NCI-H82 (cell line): ENCODE results near the gene CGNL1.

ENCODE experiments used
- DNase-seq: peaks from one replicate; lab custom pipeline; 2025; lab: John Stamatoyannopoulos, UW

CGNL1 gene

DNA sequence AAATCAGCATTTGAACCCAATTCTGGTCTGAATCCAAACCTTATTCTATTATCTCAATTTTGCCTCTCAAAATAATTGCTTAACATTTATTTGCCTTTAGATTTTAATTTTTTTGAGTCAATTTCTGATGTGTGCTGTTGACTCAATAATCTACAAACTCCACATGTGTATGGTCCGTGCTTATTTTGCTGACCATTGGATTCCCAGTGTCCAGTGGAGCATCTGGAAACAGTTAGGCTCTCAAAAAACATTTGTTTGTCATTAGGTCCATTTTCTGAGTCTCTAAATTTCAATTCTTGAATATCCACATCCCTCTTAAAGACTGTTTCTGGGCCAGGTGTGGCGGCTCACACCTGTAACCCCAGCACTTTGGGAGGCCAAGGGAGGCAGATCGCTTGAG, 196.2 kb downstream of the CGNL1 start:
- DNase-seq, result no peak

GRCh38 chr15:57573151-57573550, 196.8 kb downstream of the CGNL1 start:
- no peak for DNase-seq

DNA sequence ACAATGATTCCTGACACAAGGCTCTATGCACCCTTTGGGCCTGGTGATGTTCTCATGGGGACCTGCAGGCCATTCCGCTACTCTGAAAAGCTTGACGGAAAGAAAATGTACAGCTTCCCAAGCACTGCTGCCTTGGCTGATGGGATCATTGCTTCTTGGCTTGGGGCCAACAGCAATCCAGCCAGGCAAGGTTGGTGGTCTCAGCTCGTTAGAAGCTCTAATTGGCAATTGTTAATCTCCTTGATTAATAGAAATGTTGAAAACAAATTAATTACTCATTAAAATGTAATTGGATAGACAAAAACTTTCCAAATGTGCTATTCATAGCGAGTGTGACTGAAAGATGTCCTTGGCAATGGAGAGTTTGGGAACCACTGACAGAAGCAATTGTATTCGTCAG, 199.1 kb downstream of the CGNL1 start:
- DNase-seq, result peak; percentile 43

- no peak for DNase-seq
Measured at GRCh38 chr15:57578288-57578900, 202.1 kb downstream of the CGNL1 start.

GRCh38 chr15:57580428-57580827, 204.1 kb downstream of the CGNL1 start:
- DNase-seq, result no peak

- DNase-seq, result peak; percentile 48
Measured at GRCh38 chr15:57580866-57581265, 204.6 kb downstream of the CGNL1 start.

GRCh38 chr15:57582090-57582489, 205.8 kb downstream of the CGNL1 start:
- DNase-seq, result no peak

DNA sequence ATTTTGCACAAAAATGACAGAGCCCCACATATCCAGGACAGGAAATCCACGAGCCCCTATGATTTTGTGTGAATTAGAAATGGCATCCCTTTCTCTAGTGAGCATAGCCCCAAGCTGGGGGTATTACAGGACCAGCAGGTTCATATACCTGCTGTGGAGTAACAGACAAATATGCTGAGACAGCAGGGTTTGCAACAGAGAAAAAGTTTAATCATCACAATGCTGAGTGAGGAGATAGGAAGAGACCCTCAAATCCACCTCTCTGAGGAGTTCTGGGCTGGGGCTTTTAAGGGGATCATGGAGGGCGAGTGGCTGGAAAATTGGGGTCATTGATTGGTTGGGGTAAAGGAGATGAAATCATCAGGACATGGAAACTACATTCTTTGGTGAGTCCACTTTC, 207.0 kb downstream of the CGNL1 start:
- no peak for DNase-seq

GRCh38 chr15:57583720-57584119, 207.4 kb downstream of the CGNL1 start:
- no peak for DNase-seq

DNA sequence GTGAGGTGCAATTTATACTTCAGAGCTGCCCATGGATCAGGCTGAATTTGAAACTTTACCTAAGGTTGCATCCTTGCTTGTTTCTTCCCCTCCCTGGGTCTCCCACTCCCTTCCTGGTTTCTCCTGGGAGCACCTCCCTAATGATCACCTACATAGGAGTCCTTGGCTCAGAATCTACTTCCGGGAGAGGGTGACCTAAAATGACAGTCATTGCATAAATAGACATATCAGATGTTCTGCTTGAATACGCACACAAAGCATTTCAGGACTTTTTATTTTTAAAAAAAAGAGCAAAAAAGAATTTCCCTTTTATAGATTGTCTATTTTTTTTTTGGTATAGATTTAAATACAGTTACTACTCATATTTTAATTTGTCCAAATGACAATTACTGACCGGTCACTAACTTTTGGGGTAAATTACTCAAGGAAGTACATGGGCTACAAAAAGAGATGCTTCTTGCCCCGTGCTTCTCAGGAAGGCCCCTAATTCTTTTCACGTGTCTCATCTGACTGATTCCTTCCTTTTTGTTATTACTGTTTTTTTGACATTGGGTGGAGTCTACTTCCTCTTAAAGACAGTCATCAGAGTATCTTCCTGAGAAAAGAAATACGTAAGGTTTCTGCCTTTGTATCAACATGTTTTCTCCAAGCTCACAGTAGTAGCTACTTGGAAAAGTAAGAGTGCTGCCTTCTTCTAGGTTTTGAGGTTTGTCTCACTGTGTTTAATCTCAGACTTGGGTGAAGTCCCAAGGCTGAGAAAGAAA, 210.5 kb downstream of the CGNL1 start:
- no peak for DNase-seq

DNA sequence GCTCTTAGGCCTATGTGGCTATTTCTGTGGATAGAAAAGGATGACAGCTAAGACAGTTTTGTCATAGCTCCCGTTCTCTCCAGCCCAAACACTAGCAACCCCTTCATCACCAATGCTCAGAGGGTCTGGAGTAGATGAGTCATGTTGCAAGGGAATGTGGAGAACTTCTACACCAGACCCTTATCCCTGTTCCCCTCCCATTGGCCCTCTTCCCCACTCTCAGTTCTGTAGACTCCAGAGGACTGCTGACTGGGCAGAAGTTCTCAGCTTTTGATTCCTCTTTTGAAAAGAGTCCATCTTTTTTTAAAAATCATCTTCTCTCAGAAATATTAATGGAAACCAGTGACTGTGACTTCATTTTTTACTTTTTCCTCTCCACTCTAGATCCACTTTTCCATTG, 213.0 kb downstream of the CGNL1 start:
- DNase-seq, result no peak

GRCh38 chr15:57589754-57590153, 213.4 kb downstream of the CGNL1 start:
- no peak for DNase-seq

- DNase-seq, result no peak
Measured at GRCh38 chr15:57591237-57591821, 215.0 kb downstream of the CGNL1 start.

DNA sequence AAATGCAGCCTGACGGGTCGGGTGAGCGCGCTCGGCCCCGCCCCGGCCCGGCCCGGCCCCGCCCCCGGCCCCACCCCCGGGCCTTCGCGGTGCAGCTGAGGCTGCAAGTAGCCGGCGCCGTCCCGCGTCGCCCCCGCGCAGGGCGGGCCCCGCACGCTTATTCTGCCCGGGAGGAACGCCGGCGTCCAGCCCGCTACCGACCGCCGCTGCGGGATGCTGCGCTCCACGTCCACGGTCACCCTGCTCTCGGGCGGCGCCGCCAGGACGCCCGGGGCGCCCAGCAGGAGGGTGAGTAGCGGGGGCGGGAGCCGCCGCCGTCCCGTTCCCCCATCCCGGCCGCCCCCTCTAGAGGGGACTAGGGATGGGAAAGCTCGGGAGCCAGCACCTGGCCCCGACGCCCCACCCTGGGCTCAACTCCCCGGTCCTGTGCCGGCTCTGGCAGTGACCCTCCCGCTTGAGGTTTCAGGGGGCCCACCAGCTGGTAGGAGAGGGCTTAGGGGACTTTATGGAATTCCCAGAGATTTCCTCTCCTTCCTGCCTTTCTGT, 215.6 kb downstream of the CGNL1 start, which contains the start of gene MYZAP:
Gene MYZAP (plus strand): TSS at position 83 of the 546 bp plus-strand sequence. CDS start 131 bp downstream, at position 214.
- peak; percentile 32 for DNase-seq

DNA sequence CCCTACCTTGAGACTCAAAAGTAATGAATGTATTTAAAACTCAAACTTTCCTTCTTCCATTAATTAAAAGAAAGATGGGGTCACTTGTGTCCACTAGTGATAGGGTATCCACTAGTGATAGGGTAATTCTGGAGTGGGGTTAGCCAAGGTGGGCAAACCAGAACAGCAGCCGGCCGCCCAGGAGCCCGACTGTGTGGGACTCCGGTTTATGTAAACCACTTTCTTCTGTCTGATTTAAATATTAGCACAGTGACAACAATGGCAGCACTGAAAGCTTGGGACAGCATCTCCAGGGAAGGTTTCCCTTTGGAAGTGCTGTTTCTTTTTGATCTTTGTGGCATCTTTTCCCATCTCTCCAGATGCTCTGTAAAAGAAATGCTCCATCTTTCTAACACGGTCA, 216.1 kb downstream of the CGNL1 start:
- DNase-seq, result no peak

GRCh38 chr15:57592836-57593420, 216.6 kb downstream of the CGNL1 start:
- no peak for DNase-seq

DNA sequence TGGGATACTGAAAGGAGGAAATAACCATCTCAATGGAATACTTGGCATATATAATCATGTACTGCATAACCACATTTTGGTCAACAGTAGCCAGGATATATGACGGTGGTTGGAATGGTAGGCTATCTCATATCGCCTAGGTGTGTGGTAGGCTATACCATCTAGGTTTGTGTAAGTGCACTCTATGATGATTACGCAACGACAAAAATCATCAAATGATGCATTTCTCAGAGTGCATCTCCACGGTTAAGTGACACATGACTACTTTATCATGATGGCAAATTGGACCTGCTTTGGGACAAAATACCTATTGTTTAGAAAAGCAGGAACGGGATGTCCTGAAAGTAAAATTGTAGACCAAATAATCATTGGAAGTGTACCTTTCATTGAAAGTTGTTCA, 218.2 kb downstream of the CGNL1 start:
- DNase-seq, result no peak

- DNase-seq, result no peak
Measured at GRCh38 chr15:57595011-57595866, 218.9 kb downstream of the CGNL1 start.

- DNase-seq, result no peak
Measured at GRCh38 chr15:57596301-57596855, 220.1 kb downstream of the CGNL1 start.

DNA sequence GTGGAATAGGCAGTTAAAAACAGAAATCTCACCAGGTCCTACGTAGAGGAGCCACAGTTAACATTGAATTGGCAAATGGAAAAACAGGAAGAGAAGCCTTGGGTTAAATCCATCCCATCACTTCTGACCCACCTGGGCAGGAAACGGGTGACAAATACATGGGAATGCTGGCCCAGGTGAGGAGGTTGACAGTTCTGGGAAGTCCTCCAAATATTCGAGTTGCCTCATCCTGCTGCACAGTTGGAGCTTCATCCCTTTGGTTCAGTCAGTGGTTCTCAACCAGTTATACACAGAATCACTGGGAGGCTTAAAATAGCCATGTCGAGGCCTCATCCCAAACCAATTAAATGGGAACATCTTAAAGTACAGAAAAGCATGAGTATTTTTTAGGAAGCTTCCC, 220.7 kb downstream of the CGNL1 start:
- DNase-seq, result no peak

DNA sequence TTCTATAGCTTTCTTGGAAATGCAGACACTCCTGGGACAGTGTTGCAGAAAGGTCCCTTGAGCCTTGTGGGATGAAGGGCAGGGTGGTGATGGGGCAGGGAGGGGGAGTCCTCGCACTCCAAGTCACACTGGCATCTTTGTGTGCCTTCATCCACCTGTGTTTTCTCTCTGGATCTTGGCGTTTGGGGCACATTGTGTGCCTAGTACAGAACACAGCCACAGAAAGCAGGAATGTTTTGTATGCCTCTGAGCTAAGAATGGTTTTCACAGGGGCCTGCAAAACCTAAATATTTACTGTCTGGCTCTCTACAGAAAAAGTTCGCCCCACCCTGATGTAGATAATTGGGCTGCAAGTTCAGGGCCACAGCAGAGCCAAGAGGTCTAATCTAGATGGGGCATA, 221.1 kb downstream of the CGNL1 start:
- DNase-seq, result no peak
